IPS-NIHi7 (cell line): ENCODE data around the gene PRDM16.

Experiments used
- DNase-seq: peaks from one replicate; pipeline ENCODE4 v3.0.0; 2012; ENCODE audit warnings: mixed read lengths; ENCODE audit errors: extremely low spot score

PRDM16 gene

DNA sequence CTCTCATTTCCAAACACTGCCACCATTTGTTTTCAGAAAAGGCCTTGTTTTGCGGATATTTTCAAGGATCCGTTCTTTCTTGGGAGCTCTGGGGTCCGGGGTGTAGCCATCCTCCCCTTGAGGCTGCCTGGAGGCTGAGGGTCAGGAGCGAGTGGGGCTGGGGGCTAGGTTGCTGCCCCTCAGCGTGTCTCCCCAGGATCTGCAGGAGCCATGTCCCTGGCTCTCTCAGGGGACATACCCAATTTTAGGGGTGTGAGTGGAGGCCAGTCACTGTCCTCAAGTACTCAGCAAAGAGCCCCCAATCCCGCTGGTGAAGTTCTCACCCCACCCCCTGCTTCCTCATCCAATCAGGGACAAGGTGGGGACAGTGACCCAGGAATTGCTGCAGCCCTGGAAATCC lies 15.0 kb upstream of the PRDM16 start:
- no peak for DNase-seq

- no peak for DNase-seq
Measured at GRCh38 chr1:3054474-3054873, 14.5 kb upstream of the PRDM16 start.

DNA sequence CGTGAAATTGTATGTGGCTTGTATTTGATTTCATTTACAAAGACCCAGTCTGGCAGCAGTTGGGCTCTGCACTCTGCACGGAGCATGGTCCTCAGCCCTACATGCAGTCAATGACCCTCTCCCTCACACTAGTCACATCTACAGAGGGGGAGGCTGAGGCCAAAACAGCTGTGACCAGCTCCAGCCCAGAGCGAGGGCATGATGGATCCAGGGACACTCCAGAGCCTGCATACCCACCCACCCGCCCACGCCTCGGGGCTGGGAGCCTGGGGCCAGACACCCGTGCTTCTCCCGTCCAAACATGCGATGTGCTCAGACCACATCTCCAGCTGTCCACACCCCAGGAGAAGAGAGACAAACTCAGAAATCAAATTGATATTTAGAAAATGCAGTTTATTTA lies 14.0 kb upstream of the PRDM16 start:
- no peak for DNase-seq

GRCh38 chr1:3056641-3057040 lies 12.4 kb upstream of the PRDM16 start:
- no peak for DNase-seq

GRCh38 chr1:3058263-3059030 lies 10.6 kb upstream of the PRDM16 start:
- DNase-seq: no peak

- DNase-seq: no peak
Measured at GRCh38 chr1:3060127-3060526, 8.9 kb upstream of the PRDM16 start.

DNA sequence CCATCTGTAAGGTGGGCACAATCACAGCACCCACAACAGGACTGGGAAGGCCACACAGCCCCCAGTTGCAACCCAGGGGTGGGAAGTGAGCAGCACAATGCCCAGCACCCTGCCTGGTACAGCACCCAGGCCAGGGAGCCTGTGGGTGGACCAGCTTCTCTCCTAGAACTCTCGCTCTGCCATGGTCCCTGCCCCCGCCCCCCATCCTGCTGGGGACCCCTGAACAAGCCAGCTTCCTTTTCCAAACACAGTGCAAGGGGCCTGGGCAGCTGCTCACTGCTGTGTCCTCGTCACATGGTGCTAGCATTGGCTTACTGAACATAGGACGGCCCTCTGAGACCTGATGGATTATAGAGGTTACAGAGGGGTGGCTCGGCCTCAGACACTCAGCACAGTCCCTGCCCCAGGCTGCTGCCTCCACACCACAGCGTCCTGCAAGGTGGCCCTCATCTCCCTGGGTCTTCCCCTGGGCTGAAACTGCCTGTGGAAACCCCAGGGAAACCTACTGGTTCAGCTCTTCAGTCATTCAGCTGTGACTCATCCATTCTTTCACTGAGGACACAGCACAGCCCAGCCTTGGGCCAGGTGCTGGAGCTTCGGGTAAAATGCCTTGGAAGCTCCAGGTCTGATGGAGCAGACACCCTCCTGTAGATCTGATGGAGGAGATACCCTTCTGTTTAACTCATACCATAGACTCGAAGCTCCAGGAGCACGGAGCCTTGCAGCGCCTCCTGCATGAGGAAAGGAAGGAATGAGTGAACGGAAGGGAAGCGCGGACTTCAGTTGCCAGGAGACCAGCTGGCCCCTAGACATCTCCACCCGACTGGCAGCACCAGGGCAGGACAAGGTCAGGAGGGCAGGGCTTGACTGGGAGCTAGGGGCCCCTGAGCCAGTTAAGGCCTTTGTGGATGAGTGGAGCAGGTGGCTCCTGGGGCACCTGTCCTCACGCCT lies 8.1 kb upstream of the PRDM16 start:
- no peak for DNase-seq

DNA sequence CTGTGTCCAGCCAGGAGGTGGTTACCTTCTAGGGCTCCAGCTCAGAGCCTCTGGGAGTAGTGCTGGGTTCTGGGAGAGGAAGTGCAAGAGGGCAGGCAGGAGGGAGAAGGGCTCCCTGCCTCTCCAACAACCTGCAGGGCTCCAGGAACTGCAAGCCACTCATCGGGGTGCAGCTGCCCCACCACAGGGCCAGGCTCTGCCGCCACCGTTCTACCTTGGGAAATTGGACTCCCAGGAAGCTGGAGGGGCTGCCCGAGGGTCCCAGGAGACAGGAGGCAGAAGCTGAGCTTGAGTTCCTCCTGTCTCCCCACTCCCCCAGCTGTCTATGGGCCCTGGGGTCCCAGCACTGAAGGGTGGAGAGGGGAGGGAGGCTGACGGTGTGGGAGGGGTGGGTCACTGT lies 7.4 kb upstream of the PRDM16 start:
- DNase-seq: no peak

DNA sequence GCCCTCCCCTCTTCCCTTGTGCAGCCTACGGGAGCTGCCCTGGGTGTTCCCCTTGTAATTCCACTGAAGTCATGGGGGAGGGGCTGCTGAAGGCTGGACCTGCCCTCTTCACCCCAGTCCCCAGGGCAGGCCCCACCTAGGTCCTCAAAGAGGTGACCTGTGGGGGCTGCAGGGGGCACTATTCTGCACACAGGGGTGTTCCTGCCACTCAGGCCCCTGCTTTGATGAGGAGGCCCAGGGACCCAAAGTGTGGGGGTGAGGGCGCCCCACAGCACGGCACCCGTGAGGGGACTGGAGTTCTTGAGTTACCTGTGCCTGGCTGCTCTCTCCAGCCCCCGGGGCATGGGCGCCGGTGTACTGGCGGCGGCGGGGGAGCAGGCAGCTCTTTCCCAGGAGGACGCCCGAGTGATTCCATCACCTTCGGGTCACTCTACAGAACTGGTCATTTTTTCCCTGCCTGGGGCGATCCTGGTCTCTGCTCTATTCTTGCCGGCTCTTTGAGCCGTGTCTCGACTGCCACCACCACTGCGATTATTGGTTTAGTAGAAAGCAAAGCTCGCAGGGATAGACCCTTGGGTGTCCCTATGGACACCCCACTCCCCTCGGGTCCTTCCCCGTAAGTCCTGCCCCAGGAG lies 6.9 kb upstream of the PRDM16 start:
- DNase-seq: no peak

- DNase-seq: no peak
Measured at GRCh38 chr1:3062616-3063378, 6.2 kb upstream of the PRDM16 start.

DNA sequence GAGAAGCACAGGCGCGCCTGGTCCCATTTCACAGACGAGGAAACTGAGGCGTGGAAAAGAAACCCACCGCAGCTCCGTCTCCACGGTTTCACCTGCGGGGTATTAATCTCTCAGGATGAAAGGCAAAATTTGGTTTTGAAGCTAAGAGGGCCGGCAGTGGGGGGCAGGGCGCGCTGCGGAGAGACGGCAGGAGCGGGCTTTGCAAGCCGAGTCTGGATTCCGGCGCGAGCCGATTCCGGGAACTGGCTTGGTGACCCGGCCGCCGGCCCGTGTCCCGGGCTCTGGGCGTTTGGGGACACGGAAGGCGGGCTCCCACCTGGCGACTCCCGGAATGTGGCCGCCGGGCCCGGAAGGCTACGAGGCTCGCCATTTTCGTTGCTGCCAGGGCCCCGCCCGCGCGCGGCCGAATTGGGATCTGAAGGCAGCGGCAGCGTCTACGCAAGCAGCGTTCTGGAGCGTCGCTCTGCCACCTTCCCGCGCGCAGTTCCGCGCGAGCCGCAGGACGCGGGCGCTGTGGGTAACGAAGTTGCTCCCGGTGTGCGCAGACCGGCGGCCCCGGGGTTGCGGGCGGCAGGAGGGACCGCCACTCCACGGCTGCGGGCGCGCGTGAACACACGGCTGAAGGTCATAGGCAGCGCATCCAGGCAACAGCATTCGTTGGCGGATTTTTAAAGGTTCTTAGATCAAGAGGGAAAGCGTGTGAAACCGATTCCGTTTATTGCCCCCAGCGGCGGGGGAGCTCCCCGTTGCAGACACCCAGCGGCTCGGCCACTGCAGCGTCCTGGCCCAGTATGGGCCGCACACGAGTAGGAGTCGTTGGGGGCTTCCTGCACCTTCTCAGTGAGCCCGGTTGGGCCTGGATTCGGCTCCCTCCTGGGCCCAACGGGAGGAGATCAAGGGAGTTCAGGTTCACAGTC lies 5.4 kb upstream of the PRDM16 start:
- no peak for DNase-seq

DNA sequence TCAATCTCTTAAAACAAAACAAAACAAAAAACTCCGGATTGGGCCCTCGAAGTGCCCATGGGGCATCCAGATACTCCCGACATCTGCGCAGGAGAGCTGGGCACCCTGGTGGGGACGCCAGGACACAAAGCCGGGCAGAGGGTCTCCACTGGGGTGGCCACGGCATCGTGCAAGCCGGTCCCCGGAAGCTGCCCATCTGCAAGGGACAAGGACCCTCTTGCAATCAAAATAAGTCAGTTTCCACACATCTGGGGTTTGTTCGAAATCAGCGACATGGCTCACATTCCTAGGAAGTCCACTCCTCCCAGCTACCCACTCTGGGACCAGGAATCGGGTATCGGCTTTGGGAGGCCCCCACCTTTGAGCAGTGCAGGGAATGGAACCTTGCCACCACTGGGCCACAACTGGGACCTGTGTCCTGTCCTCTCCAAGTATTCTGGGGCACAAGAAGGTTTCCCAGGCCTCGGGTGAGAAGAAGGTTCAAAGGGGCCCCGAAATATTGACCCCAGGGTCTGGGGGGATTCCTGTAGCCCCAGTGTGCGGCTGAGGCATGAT lies 4.6 kb upstream of the PRDM16 start:
- DNase-seq: no peak

GRCh38 chr1:3064901-3065300 lies 4.1 kb upstream of the PRDM16 start:
- no peak for DNase-seq

GRCh38 chr1:3065396-3065795 lies 3.6 kb upstream of the PRDM16 start:
- DNase-seq: no peak

DNA sequence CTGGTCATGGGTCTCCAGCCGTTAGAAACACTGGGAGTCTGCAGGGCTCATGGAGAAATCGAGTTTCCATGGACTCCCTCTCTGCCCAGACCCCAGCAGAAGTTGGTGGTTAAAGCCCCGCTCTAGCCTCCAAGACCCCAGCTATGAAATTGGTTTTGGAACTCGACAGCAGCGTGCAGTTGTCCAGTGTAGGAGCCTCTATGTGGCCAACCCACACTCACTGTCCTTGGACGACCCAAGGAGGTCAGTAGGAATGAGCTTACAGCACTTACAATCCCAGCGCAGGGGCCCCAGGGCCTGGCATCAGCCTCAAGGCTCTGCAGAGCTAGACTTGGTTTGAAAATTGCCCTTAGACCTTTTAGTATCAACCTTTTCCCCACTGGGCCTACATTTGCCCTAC lies 3.2 kb upstream of the PRDM16 start:
- DNase-seq: no peak

GRCh38 chr1:3066250-3066711 lies 2.7 kb upstream of the PRDM16 start:
- no peak for DNase-seq

- DNase-seq: no peak
Measured at GRCh38 chr1:3066826-3067225, 2.2 kb upstream of the PRDM16 start.

- no peak for DNase-seq
Measured at GRCh38 chr1:3067301-3067670, 1.7 kb upstream of the PRDM16 start.

GRCh38 chr1:3067671-3068563 lies 1.1 kb upstream of the PRDM16 start:
- DNase-seq: no peak
